ENCODE measurements around the gene NRDC. TPM values are rescaled to one million over a fixed set of nuclear protein-coding genes. Genes with fewer than 3 reads are reported as not detected.

NRDC gene
- total and polyA plus RNA-seq, 9 donors: 46.1 to 121 (median 88.3) TPM

DNA sequence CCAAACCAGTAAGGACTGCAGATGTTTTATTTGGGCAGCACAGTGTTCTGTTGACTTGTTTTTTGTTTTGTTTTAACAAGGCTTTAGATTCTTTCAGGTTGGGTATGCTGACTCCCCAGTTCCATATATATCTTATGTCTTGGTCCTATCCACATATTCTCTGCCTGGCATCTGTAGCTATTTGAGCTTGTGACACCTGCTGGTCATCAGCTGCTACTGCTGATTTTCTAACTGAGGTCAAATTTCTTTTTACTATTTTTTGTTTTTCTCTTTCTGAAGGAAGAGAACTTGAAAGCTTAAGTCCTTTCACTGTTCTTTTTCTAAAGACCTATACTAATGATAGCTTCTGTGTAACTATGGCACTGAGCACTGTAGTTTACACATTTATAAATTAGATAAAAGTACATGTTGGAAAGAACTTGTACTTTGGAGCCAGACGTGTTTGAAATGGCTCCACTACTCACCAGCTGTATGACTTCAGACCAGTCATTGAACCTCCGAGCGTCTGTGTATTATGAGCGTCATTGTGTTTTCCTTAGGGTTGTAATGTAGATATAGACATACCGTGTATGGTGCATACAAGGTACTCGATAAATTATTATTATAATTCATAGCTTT lies 109.4 kb downstream of the NRDC start:
- no peak overlapping the region for H3K27ac ChIP-seq
- H3K9me3 ChIP-seq: no peaks in the 10 kb centered on the region
- WGBS, 3 donors: 19% methylated on average over 6 of the region's 6 CpGs
- H3K36me3 ChIP-seq: no peaks in the 10 kb centered on the region
- DNase-seq: peak in 2 of 5 donors; percentile 18 to 57
- no peak overlapping the region for H3K4me3 ChIP-seq
- H3K4me1 ChIP-seq (ENCODE audit: insufficient read depth): peaks cover 3% of the 10 kb centered on the region
- no peaks in the 10 kb centered on the region for H3K27me3 ChIP-seq
- intact Hi-C loops (cut with DNase I): loop anchor here (10.0 kb wide), 2 partner anchors 144 to 154 kb away; partner anchors contain the start of gene OSBPL9 (in 1 of the 4)
- TF ChIP-seq, protein P1, sequence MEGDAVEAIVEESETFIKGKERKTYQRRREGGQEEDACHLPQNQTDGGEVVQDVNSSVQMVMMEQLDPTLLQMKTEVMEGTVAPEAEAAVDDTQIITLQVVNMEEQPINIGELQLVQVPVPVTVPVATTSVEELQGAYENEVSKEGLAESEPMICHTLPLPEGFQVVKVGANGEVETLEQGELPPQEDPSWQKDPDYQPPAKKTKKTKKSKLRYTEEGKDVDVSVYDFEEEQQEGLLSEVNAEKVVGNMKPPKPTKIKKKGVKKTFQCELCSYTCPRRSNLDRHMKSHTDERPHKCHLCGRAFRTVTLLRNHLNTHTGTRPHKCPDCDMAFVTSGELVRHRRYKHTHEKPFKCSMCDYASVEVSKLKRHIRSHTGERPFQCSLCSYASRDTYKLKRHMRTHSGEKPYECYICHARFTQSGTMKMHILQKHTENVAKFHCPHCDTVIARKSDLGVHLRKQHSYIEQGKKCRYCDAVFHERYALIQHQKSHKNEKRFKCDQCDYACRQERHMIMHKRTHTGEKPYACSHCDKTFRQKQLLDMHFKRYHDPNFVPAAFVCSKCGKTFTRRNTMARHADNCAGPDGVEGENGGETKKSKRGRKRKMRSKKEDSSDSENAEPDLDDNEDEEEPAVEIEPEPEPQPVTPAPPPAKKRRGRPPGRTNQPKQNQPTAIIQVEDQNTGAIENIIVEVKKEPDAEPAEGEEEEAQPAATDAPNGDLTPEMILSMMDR (IDR thresholded peaks at IDR 0.05): peak; percentile 69 to 81 (median 76)
- TF ChIP-seq POLR2A (IDR thresholded peaks at IDR 0.05) (no peak), EP300 (IDR thresholded peaks at IDR 0.05) (no peak)

DNA sequence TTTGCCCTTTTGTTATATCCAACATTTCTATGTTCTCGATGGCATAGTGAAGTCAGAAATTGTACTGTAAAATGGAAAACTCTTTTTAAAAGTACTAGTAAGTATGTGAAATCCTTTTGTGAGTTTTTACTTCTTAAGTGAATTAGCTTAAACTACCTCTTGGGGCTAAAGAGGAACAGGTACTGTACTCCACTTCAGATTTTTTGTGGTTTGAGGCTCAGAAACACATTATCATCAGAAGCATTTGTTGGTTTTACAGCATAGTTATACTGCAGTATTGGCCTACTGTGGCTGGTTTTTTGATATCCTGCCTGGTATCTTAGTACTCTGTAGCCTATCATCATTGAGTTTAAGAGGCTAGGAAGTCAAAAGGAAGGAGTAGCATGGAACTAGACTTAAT lies 117.2 kb downstream of the NRDC start:
- TF ChIP-seq, protein P1 (IDR thresholded peaks at IDR 0.05): no peak
- TF ChIP-seq POLR2A (IDR thresholded peaks at IDR 0.05) (no peak), EP300 (IDR thresholded peaks at IDR 0.05) (no peak)
- intact Hi-C loops (cut with DNase I): loop anchor here (10.0 kb wide), 2 partner anchors 137 to 147 kb away; partner anchors contain the start of gene OSBPL9 (in 1 of the 4)
- Histone ChIP-seq H3K9me3 (no peaks in the 10 kb centered on the region), H3K27ac (no peak overlapping the region), H3K36me3 (no peaks in the 10 kb centered on the region), H3K4me1 (ENCODE audit: insufficient read depth) (no peaks in the 10 kb centered on the region), H3K4me3 (no peak overlapping the region), H3K27me3 (no peaks in the 10 kb centered on the region)
- no peak for DNase-seq
- 98 to 100% (median 100%) methylated on average over 1 of the region's 1 CpG for WGBS, 3 donors

DNA sequence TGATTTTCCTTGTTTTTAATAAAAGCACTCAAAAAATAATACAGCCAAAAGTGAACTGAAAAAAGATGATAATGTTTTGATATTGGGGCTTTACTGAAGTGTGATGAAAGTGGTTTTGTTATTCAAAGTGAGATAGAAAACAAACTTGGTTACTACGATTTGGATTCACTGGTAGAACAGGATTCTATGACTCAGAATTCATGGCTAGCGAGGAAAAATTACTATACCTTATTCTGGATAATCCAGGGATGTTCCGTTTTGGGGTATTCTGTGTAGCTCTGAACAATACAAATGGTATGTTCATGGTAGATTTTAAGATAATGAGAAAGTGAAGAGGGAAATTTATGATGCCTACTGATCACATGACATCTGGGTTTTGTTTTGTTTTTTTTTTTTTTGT lies 117.7 kb downstream of the NRDC start:
- Histone ChIP-seq H3K4me1 (ENCODE audit: insufficient read depth) (no peaks in the 10 kb centered on the region), H3K27ac (no peak overlapping the region), H3K27me3 (no peaks in the 10 kb centered on the region), H3K36me3 (no peaks in the 10 kb centered on the region), H3K9me3 (no peaks in the 10 kb centered on the region), H3K4me3 (no peak overlapping the region)
- TF ChIP-seq EP300 (IDR thresholded peaks at IDR 0.05): no peak
- no peak for TF ChIP-seq POLR2A (IDR thresholded peaks at IDR 0.05)
- TF ChIP-seq, protein P1 (IDR thresholded peaks at IDR 0.05): no peak
- intact Hi-C loops (cut with DNase I): loop anchor here (10.0 kb wide), 2 partner anchors 136 to 146 kb away; partner anchors contain the start of gene OSBPL9 (in 1 of the 4)
- 78 to 82% (median 80%) methylated on average over 3 of the region's 3 CpGs for WGBS, 3 donors
- DNase-seq: no peak

DNA sequence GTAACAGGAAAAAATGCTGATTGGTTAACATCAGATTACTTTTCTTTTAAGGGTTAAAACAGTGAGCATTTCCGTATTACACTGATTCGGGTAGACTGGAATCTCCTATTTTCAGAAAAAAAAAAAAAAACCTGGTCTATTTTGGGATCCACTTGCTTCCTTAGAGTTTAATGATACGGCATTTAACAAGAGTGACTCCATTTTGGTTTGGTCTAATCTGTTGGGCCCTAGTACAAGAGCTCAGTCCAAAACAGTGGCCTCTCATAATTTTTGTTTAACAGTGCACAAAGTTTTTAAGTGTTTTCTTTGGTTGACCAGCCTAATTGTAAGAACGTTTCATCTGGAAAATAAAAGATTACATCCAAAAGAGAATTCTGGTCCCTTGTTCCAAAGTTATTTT lies 120.2 kb downstream of the NRDC start:
- no peaks in the 10 kb centered on the region for H3K4me1 ChIP-seq (ENCODE audit: insufficient read depth)
- intact Hi-C loops (cut with DNase I): no loop called here
- no peak overlapping the region for H3K4me3 ChIP-seq
- no peak for DNase-seq
- no peak for TF ChIP-seq POLR2A (IDR thresholded peaks at IDR 0.05)
- TF ChIP-seq, protein P1 (IDR thresholded peaks at IDR 0.05): no peak
- no peak for TF ChIP-seq EP300 (IDR thresholded peaks at IDR 0.05)
- H3K9me3 ChIP-seq: no peaks in the 10 kb centered on the region
- WGBS, 3 donors: 24 to 59% (median 39%) methylated on average over 4 of the region's 4 CpGs
- H3K36me3 ChIP-seq: no peaks in the 10 kb centered on the region
- H3K27me3 ChIP-seq: no peaks in the 10 kb centered on the region
- no peak overlapping the region for H3K27ac ChIP-seq
